Tibial nerve (tissue), 4 donors: ENCODE results near the gene CADPS.

Experiments
- CTCF ChIP-seq, 5 experiments: fragments of 200-600 bp in 3 of 5; fragments of 450-650 bp in 2 of 5; sonication (generic) in 3 of 5; IDR thresholded peaks; one replicate each; pipeline ENCODE4 v1.5.1; 2016 to 2019; ENCODE audit warnings: antibody characterized with exemption in 5 of 5, mild to moderate bottlenecking in 3 of 5, moderate library complexity in 2 of 5
- EP300 ChIP-seq, 2 donors: sonication (generic); formaldehyde crosslinking; IDR thresholded peaks; one replicate each; pipeline ENCODE4 v1.6.1; 2017; ENCODE audit warnings: antibody characterized with exemption in 2 of 2, mild to moderate bottlenecking in 1 of 2
- POLR2A ChIP-seq, 2 donors: fragments of 450-650 bp; IDR thresholded peaks; one replicate each; pipeline ENCODE4 v1.6.1; 2017; ENCODE audit warnings: antibody characterized with exemption in 2 of 2, mild to moderate bottlenecking in 2 of 2, moderate library complexity in 2 of 2

DNA sequence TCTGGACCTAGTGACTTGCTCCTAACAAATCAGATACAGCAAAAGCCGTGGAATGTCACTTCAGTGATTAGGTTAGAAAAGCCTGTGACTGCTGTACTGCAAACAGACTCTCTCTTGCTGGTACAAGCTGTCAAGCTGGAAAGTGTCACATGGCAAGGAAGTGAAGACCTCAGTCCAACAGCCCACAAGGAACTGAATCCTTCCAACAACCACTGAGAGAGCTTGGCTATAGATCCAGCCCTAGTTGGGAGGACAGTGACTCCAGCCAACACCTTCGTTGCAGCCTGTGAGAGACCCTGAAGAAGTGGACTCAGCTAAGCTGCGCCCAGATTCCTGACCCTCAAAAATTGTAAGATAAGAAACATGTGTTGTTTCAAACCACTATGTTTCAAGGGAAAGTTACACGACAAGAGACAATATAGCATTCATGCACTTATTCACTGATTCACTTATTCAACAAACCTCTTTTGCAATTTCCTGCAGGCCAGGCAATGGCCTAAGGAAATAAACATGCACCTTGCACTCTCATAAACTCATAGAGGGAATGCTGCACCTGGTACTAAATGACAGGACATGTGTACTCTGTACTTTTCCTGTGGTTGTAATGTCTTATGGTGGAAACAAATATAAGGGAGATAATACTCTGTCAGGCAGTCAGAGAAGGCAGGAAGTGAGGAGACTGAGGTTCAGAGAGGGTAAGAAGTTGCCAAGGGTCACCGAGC is 142.9 kb downstream of the CADPS start:
- no peak for TF ChIP-seq CTCF (IDR thresholded peaks at IDR 0.05)
- no peak for TF ChIP-seq EP300 (IDR thresholded peaks at IDR 0.05)
- no peak for TF ChIP-seq POLR2A (IDR thresholded peaks at IDR 0.05)
